A549 (cell line): Measurements from ENCODE around the gene CNTN5. TPM values are rescaled to one million over a fixed set of nuclear protein-coding genes. Genes with fewer than 3 reads are reported as not detected.
A peak's percentile ranks its signal among the peaks of the same experiment; 100 is the strongest.

ENCODE experiments used
- ATAC-seq, 2 experiments: fragments of 200-7000 bp in 1 of 2; fragments of >200 bp in 1 of 2; cut with Nextera tagmentation in 1 of 2; cut with Tn5 transposase in 1 of 2; 3 replicates each; pipeline versions ENCODE4 v1.8.0 to v1.9.1; 2018 to 2020; ENCODE audit warnings: mild to moderate bottlenecking in 1 of 2, moderate library complexity in 1 of 2
- CTCF ChIA-PET: fragments of 300-600 bp; sonication (Branson Sonifier 250); formaldehyde crosslinking; extraction: SDS; loops from one replicate; lab custom pipeline; 2021; ENCODE audit warnings: antibody characterized with exemption, inconsistent platforms; lab: Yijun Ruan, JAX
- POLR2A ChIA-PET: fragments of 350-600 bp; formaldehyde crosslinking; extraction: SDS; loops from one replicate; lab custom pipeline; 2021; ENCODE audit warnings: antibody characterized with exemption, inconsistent platforms; lab: Yijun Ruan, JAX
- DNase-seq, 2 experiments: peaks; one replicate each; pipeline versions ENCODE4 v3.0.0 to v3.0.0-alpha.2; 2011 to 2016; ENCODE audit warnings: low read depth in 1 of 2, low spot score in 1 of 2
- FAIRE-seq: peaks from 2 replicates; lab custom pipeline; 2011; peaks lifted over from hg19 to GRCh38; lab: Jason Lieb, UNC
- H3K27ac ChIP-seq, 2 experiments: fragments of >200 bp; sonication (Bioruptor Twin); formaldehyde crosslinking; 3 replicates each; pipeline ENCODE4 v1.5.1; 2016 to 2017
- H3K4me1 ChIP-seq: fragments of >200 bp; sonication (Bioruptor Twin); formaldehyde crosslinking; 3 replicates; pipeline ENCODE4 v1.6.1; 2016
- H3K4me2 ChIP-seq: fragments of >200 bp; sonication (Bioruptor Twin); formaldehyde crosslinking; 3 replicates; pipeline ENCODE4 v1.6.1; 2016
- H3K4me3 ChIP-seq: fragments of >200 bp; sonication (Bioruptor Twin); formaldehyde crosslinking; 3 replicates; pipeline ENCODE4 v1.5.1; 2016
- H3K9me3 ChIP-seq: fragments of >200 bp; sonication (Bioruptor Twin); formaldehyde crosslinking; 3 replicates; pipeline ENCODE4 v1.6.1; 2016
- BCL3 ChIP-seq: fragments of >200 bp; sonication (Bioruptor Twin); formaldehyde crosslinking; IDR thresholded peaks from 3 replicates; pipeline ENCODE4 v1.6.1; 2016
- FOSL2 ChIP-seq, 2 experiments: fragments of 450-650 bp in 1 of 2; fragments of >200 bp in 1 of 2; sonication (Bioruptor Twin) in 1 of 2; formaldehyde crosslinking; IDR thresholded peaks; 2 replicates each; pipeline versions ENCODE4 v1.5.0 to v1.6.1; 2016 to 2020; ENCODE audit warnings: mild to moderate bottlenecking in 1 of 2, moderate library complexity in 1 of 2
- FOXS1 ChIP-seq: fragments of 250-450 bp; sonication (Bioruptor Pico); IDR thresholded peaks from 2 replicates; pipeline ENCODE4 v1.5.0; 2020; ENCODE audit warnings: mild to moderate bottlenecking, moderate library complexity
- HMGXB4 ChIP-seq: fragments of 250-450 bp; sonication (Bioruptor Pico); IDR thresholded peaks from 2 replicates; pipeline ENCODE4 v1.5.0; 2021; ENCODE audit warnings: mild to moderate bottlenecking, moderate library complexity, borderline replicate concordance
- HOXA7 ChIP-seq: fragments of 250-450 bp; sonication (Bioruptor Pico); IDR thresholded peaks from 2 replicates; pipeline ENCODE4 v1.5.0; 2020; ENCODE audit warnings: mild to moderate bottlenecking, moderate library complexity
- HOXB13 ChIP-seq: fragments of 250-450 bp; sonication (Bioruptor Pico); IDR thresholded peaks from 2 replicates; pipeline ENCODE4 v1.5.0; 2020; ENCODE audit warnings: low read depth, mild to moderate bottlenecking, moderate library complexity
- KDM1A ChIP-seq: fragments of 200-600 bp; sonication (generic); IDR thresholded peaks from 2 replicates; pipeline ENCODE4 v1.6.1; 2016; ENCODE audit warnings: low read depth, mild to moderate bottlenecking
- MAZ ChIP-seq: fragments of 150-350 bp; IDR thresholded peaks from 2 replicates; pipeline ENCODE4 v1.6.1; 2014; ENCODE audit warnings: antibody characterized with exemption, low read depth, low read length, borderline replicate concordance
- NFE2L2 ChIP-seq: fragments of 150-350 bp; conservative IDR thresholded peaks from 2 replicates; pipeline ENCODE4 v1.6.1; 2014; ENCODE audit warnings: low read length
- POLR2AphosphoS2 ChIP-seq: conservative IDR thresholded peaks from 2 replicates; pipeline ENCODE4 v1.6.1; 2012; ENCODE audit warnings: low read length, improper control_type of control experiment, inconsistent platforms
- RNF2 ChIP-seq: fragments of 200-600 bp; sonication (generic); IDR thresholded peaks from 2 replicates; pipeline ENCODE4 v1.6.1; 2016; ENCODE audit warnings: low read depth, mild to moderate bottlenecking, antibody characterized with exemption, moderate library complexity, borderline replicate concordance
- SREBF2 ChIP-seq: fragments of 450-650 bp; IDR thresholded peaks from 2 replicates; pipeline ENCODE4 v1.6.1; 2014; ENCODE audit warnings: mild to moderate bottlenecking, moderate library complexity
- ZNF302 ChIP-seq: fragments of 250-450 bp; sonication (Bioruptor Pico); IDR thresholded peaks from 2 replicates; pipeline ENCODE4 v1.9.0; 2021; ENCODE audit warnings: inconsistent platforms, mild to moderate bottlenecking, moderate library complexity
- WGBS: methylation state at CpG from one replicate; pipeline ENCODE4 v1.1.6; 2017; ENCODE audit errors: missing lambda C conversion rate; 5-methylcytosine and 5-hydroxymethylcytosine counted together
- polyA plus RNA-seq, 4 experiments: library from polyadenylated mRNA; depleted of rRNA in 3 of 4; stranded (reverse); fragments of >200 nt; fragmentation: RNase III in 1 of 4; extraction: RNeasy Plus Mini Kit Qiagen cat#74134 plus additional on column Dnase treatment in 1 of 4; gene quantifications; 2 replicates in 3 of 4; 3 replicates in 1 of 4; pipeline ENCODE4 v1.2.3, GENCODE V29; 2011 to 2017
- TF ChIP-seq, protein P1 (sequence below): fragments of >200 bp; sonication (Bioruptor Twin); formaldehyde crosslinking; IDR thresholded peaks from 2 replicates; pipeline ENCODE4 v1.6.1; 2016
- TF ChIP-seq, protein P2 (sequence below): fragments of 200-600 bp; sonication (generic); IDR thresholded peaks from 2 replicates; pipeline ENCODE4 v1.6.1; 2016; ENCODE audit warnings: antibody characterized with exemption, mild to moderate bottlenecking, moderate library complexity

CNTN5 gene
- polyA plus RNA-seq, 2 of the 4 experiments (the other 2 are of a cell fraction) = 0.08 TPM; not detected in 1

DNA sequence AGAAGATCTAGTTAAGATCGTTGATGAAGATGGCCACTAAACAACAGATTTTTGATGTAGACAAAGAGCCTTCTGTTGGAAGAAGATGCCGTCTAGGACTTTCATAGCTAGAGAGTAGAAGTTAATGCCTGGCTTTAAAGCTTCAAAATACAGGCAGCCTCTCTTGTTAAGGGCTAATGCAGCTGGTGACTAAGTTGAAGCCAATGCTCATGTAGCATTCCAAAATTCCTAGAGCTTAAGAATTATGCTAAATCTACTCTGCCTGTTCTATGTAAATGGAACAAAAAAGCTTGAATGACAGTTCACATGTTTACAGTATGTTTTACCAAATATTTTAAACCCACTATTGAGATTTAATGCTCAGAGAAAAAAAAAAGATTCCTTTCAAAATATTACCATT is 492.6 kb downstream of the CNTN5 start:
- FAIRE-seq (no peak), DNase-seq (no peak), ATAC-seq (no peak)
- no peaks in the 10 kb centered on the region for H3K4me1 ChIP-seq
- ChIA-PET CTCF (no interaction called here), POLR2A (no interaction called here)
- H3K4me2 ChIP-seq = no peak overlapping the region
- TF ChIP-seq HOXB13 (CRISPR knock-in tag) (no peak), ZNF302 (CRISPR knock-in tag) (no peak), POLR2AphosphoS2 (no peak), BCL3 (no peak), FOXS1 (CRISPR knock-in tag) (no peak), SREBF2 (no peak), RNF2 (no peak), KDM1A (no peak), HOXA7 (no peak), HMGXB4 (CRISPR knock-in tag) (no peak)
- TF ChIP-seq, protein P1, sequence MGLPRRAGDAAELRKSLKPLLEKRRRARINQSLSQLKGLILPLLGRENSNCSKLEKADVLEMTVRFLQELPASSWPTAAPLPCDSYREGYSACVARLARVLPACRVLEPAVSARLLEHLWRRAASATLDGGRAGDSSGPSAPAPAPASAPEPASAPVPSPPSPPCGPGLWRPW = no peak
- H3K4me3 ChIP-seq = no peak overlapping the region
- WGBS = 61% methylated on average over 2 of the region's 2 CpGs
- H3K9me3 ChIP-seq = no peaks in the 10 kb centered on the region
- no peak overlapping the region for H3K27ac ChIP-seq

DNA sequence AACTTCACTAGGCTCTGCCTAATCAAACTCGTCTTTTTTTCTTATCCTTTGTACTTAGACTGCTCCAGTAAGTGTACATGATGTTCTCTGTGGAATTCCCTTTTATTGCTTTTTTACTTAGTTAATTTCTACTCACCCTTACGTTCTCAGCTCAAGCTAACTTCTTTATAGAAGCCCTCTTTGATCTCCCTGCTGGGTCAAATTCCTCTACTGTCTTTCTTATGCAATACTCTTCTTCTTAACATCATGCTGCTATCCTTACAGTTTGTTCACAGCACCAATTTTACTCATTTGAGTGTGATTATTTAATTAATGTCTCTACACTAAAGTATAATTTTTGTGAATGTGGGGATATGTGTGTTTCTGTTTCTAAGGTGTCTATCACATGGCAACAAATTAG is 498.3 kb downstream of the CNTN5 start:
- no peak for ATAC-seq

DNA sequence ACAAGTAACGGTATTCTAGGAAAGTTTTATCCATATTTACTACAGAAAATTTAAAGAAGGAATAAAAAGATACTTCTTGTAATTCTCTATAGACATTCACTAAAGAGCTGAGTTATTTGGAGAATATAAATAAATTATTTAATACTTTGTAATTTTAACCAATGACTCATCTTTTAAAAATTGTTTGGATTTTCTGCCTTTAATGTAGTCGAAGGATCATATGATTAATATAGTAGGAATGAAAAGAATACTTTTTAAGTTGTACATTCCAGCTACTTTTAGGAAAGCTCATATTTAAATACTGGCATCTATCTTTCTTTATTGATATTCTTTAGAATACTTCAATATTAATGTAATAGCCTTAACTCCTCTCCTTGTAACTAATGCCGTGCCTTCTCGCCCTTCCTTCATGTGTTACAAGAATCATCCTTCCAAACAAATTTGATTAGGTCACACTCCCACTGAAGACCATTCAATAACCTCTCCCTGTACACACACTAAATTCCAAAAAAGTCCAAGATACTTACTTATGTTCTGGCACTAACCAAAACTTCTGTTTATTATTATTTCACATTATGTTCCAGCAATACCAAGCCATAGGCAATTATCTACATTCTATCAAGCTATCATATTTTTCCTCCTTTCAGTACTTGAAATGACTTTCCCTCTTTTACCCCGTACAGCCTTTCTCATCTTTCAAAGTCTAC is 501.9 kb downstream of the CNTN5 start:
- 39% methylated on average over 5 of the region's 5 CpGs for WGBS
- H3K4me3 ChIP-seq = no peak overlapping the region
- no peaks in the 10 kb centered on the region for H3K9me3 ChIP-seq
- TF ChIP-seq FOSL2 (IDR thresholded peaks at IDR 0.05) (no peak), FOSL2 (CRISPR knock-in tag; IDR thresholded peaks at IDR 0.05) (0 out of 2 replicates have a peak, but pooled peaks have one; percentile 26), MAZ (no peak)
- ChIA-PET CTCF (no interaction called here), POLR2A (no interaction called here)
- H3K4me2 ChIP-seq = no peak overlapping the region; the same call in 2 of the 3 replicates
- DNase-seq (no peak), ATAC-seq (no peak), FAIRE-seq (no peak)
- peaks cover 5% of the 10 kb centered on the region; the same call in 1 of the 3 replicates for H3K4me1 ChIP-seq
- no peak overlapping the region for H3K27ac ChIP-seq

More for the DNA sequence above, 498.3 kb downstream of the CNTN5 start:
- TF ChIP-seq MAZ (no peak), NFE2L2 (no peak)
- TF ChIP-seq, protein P2, sequence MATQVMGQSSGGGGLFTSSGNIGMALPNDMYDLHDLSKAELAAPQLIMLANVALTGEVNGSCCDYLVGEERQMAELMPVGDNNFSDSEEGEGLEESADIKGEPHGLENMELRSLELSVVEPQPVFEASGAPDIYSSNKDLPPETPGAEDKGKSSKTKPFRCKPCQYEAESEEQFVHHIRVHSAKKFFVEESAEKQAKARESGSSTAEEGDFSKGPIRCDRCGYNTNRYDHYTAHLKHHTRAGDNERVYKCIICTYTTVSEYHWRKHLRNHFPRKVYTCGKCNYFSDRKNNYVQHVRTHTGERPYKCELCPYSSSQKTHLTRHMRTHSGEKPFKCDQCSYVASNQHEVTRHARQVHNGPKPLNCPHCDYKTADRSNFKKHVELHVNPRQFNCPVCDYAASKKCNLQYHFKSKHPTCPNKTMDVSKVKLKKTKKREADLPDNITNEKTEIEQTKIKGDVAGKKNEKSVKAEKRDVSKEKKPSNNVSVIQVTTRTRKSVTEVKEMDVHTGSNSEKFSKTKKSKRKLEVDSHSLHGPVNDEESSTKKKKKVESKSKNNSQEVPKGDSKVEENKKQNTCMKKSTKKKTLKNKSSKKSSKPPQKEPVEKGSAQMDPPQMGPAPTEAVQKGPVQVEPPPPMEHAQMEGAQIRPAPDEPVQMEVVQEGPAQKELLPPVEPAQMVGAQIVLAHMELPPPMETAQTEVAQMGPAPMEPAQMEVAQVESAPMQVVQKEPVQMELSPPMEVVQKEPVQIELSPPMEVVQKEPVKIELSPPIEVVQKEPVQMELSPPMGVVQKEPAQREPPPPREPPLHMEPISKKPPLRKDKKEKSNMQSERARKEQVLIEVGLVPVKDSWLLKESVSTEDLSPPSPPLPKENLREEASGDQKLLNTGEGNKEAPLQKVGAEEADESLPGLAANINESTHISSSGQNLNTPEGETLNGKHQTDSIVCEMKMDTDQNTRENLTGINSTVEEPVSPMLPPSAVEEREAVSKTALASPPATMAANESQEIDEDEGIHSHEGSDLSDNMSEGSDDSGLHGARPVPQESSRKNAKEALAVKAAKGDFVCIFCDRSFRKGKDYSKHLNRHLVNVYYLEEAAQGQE = no peak
- Histone ChIP-seq H3K9me3 (no peaks in the 10 kb centered on the region), H3K27ac (no peak overlapping the region), H3K4me3 (no peak overlapping the region), H3K4me2 (no peak overlapping the region), H3K4me1 (peaks cover 5% of the 10 kb centered on the region; the same call in 1 of the 3 replicates)
- WGBS = 33% methylated on average over 2 of the region's 2 CpGs
- ChIA-PET POLR2A (no interaction called here), CTCF (no interaction called here)
- DNase-seq = no peak
- no peak for FAIRE-seq
